NCI-H2196 treated with DMSO at 0.1 percent for 48 hours (cell line): ENCODE measurements around the gene TMED6.
"Not testable (repeated sequence)": the region's sequence is repeated elsewhere in the genome, so short reads cannot be mapped to it uniquely, and the experiment has no call there.

Experiments
- DNase-seq: peaks from one replicate; lab custom pipeline; 2025; ENCODE audit not compliant: unreplicated experiment; lab: John Stamatoyannopoulos, UW

The TMED6 gene

DNA sequence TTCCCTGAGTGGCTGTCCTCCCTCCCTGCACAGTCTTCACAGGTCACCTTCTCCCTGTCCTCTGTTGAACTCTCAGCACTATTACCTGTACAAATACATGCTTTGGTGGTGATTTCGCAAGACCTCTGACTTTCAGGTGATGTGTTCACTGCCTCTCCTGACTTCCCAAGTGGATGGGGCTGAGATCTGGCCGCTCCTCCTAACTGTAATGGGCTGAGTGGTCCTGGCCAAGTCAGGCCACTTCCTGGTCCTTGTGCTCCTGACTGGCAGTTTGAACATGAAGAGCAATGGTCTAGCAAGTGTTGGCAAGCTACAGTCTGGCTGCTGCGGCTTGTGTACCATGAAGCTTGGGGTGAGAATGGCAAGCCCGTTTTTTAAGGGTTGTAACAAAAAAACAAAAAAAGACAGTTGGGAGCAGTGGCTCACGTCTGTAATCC lies 11.7 kb upstream of the TMED6 start:
- no peak for DNase-seq

DNA sequence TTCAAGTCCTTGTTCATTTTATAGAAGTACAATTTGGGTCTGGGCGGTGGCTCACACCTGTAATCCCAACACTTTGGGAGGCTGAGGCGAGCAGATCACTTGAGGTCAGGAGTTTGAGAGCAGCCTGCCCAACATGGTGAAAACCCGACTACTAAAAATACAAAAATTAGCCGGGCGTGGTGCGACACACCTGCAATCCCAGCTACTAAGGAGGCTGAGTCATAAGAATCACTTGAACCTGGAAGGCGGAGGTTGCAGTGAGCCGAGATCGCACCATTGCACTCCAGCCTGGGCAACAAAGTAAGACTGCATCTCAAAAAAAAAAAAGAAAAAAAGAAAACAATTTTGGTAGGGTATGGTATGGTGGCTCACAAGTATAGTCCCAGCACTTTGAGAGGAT lies 8.5 kb upstream of the TMED6 start:
- DNase-seq, result not testable (repeated sequence)

DNA sequence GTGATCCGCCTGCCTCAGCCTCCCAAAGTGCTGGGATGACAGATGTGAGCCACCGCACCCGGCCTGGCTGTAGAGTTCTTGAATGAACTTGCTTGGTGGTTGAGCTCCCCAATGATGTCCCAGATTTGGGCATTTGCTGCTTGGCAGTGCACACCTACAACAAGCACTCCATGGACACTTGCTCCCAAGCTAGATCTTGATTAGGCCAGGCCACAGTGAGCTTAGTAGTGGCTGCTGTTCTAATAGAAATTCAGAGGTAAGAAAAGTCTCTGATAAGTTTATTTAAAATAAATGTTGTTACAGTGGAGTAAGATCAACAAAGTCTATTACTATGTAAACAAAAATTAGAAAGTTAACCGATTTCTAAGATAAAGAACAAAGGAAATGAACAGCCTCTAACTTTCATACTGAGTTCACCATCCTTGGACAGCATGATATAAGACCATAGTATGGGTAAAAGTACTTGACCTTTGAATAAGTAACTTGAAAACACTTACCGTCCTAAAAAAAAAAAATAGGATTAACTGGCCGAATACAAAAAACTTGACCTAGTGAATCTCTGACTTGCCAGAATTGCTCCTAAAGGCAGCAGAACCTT lies 951 bp downstream of the TMED6 start:
- no peak for DNase-seq

DNA sequence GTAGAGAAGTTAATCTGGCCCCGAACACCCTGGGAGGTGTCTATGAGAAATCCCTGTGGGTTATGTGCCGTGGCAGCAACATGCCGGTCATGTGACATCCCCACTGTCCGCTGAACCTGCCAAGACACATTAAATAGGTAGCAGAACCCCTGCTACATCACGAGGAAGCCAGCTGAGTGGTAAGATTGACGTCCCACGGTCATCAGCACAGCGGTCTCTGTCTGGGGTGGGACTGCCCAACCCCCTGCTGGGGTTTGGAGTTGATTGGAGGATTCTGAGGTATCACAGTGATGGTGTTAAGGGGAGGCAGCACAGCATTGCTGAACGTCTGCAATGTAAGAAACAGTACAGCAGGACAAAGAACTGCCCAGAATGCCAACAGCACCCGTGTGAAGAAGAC lies 2.0 kb downstream of the TMED6 start:
- no peak for DNase-seq

DNA sequence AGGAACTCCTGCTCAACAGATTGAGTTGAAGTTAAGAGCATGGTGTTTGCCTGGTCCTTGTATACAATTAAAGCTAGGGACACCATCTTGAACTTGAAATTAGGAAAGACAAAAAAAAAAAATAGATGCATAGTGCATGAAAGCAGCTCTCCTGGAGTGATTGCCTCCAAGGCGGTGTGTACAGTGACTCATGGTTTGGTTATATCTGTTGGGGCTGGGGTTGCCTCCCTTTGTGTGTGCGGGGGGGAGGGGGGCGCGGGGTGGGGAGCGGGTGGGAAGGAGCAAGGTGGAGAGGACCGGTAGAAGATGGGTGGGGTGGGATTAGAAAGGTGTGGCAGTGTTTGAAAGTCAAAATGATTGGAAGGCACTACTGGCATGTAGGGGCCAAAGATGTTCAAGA lies 3.4 kb downstream of the TMED6 start:
- no peak for DNase-seq

DNA sequence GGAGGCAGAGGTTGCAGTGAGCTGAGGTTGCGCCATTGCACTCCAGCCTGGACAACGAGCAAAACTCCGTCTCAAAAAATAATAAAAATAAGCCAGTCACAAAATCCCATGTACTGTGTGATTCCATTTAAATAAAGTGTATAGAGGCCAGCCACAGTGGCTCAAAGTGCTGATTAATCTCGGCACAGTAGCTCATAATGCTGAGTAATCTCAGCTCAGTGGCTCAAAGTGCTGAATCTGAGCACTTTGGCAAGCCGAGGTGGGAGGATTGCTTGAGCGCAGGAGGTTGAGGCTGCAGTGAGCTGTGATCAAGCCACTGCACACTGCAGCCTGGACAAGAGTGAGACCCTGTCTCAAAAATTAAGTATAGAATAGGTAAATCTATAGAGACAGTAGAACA lies 4.9 kb downstream of the TMED6 start:
- no peak for DNase-seq

DNA sequence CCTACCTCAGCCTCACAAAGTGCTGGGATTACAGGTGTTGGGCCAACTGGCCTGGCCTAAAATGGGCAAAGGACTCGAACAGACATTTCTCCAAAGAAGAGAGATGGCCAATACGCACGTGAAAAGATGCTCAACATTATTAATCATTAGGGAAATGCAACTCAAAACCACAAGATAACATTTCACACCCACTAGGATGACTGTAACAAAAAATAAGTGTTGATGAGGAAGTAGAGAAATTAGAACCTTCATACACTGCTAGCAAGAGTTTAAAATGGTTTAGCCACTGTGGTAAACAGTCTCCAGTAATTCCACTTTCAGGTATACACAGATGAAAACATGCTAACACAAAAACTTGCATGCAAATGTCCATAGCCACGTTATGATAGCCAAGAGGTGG lies 5.7 kb downstream of the TMED6 start:
- no peak for DNase-seq

DNA sequence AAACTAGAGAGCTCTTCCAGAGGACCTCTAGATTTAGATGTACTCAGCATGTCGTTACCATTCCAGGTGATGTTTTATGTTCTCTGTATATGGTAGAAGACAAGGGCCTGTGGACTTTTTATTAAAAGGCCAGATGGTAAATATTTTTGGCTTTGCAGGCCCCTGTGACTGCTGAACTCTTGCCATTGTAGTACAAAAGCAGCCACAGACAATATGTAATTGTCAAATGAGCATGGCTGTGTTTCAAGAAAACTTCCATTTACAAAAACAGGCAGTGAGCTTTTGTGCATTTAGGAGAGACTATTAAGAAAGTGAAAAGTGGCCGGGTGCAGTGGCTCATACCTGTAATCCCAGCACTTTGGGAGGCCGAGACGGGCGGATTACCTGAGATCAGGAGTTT lies 7.4 kb downstream of the TMED6 start:
- no peak for DNase-seq

DNA sequence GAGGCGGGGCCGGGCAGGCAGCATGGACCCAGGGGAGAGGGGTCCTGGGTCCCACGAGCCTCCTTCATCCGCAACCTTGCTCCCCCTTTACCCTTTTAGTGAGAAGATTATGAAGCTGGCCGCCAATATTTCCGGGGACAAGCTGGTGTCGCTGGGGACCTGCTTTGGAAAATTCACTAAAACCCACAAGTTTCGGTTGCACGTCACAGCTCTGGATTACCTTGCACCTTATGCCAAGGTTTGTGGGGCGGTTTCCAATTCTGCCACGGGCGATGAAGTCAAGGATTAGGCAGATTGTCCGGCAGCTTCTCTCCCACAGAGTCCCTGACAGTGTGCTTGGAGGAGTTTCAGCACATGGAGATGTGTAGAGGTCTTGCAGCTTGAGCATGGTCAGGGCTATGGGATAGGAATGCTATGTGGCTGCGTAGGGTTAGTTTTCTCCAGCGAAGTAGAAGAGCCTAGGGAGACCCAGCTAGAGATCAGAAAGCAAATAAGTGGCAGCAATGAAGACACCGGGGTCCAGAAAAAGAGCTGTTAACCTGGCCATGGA lies 11.4 kb downstream of the TMED6 start:
- DNase-seq, result no peak

DNA sequence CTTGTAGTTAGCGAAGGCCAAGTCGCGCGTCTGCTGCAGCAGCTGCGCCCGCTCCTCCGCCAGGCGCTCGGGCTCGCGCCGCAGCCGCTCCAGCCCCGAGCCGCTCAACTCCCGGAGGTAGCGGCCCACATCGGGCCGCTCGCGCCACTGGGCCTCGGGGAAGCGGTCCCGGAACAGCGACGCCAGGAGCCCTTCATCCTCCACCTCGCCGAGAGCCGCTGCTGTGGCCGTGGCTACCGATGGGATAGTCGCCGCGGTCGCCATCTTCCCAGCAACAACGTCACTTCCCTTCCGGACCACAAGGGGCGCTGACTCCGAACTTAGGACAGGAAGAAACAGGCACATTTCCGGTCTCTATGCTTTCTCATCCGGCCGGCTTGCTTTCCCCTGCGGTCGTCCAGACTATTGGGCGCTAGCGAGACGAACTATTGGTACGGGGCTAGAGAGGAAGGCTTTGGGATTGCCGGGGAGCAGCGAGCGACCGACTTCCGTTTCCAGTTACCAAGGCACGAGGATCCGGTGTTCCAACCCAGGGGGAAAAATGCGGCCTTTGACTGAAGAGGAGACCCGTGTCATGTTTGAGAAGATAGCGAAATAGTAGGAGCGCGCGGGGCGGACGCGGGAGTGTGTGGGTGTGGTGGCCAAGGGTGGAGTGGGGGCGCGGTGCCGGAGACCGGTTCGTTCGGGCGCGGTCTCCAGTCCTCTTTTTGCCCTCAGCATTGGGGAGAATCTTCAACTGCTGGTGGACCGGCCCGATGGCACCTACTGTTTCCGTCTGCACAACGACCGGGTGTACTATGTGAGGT lies 12.1 kb downstream of the TMED6 start, which contains the start of the genes COG8 and NIP7:
Gene COG8, minus strand, starts transcription at position 276 of the 806 bp plus-strand sequence. Its CDS starts 12 bp downstream, at position 264.
Gene NIP7, plus strand, starts transcription at position 484 of the 806 bp plus-strand sequence. Its CDS starts 58 bp downstream, at position 542.
- DNase-seq, result peak; percentile 89

DNA sequence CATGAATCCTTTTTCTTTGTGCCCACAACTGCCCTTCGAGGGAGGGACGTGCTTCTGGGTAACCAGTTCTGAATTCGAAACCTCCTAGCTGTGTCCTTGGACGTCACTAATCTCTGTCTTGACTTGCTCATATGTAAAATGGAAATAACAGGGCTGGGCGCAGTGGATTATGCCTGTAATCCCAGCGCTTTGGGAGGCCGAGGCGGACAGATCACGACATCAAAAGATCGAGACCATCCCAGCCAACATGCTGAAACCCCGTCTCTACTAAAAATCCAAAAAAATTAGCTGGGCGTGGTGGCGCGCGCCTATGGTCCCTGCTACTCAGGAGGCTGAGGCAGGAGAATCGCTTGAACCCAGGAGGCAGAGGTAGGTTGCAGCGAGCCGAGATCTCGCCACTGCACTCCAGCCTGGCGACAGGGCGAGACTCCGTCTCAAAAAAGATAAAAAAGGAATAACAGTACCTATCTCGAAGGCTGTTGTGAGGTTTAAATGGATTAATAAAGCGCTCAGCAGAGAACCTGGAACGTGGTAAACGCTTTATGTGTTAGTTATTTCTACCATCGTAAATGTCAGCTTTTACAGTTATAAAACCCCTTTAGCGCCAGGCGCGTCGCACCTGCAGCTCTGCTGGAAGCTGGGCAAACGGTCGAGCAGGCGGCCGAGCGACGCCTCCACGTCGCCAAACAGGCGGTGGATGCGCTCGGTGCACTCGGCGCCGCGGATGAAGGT lies 12.9 kb downstream of the TMED6 start:
- DNase-seq, result no peak

DNA sequence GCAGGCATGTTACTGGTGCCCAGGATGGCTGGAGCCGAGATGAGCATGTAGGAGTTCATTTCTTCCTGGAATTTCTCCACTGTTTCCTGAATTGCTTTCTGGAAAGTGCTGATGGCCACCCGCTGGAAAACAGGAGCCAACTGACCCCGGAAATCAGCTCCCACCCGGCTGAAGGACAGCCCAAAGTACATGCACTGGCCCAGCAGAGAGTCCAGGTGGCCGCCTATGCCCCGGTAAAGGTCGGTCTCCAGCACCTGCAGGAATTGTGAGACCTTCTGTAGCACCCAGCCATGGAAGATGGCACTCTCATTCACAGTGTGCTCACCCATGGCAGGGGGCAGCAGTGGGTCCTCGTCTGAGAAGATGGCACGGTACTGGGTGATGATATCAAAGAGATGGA lies 16.9 kb downstream of the TMED6 start:
- no peak for DNase-seq

DNA sequence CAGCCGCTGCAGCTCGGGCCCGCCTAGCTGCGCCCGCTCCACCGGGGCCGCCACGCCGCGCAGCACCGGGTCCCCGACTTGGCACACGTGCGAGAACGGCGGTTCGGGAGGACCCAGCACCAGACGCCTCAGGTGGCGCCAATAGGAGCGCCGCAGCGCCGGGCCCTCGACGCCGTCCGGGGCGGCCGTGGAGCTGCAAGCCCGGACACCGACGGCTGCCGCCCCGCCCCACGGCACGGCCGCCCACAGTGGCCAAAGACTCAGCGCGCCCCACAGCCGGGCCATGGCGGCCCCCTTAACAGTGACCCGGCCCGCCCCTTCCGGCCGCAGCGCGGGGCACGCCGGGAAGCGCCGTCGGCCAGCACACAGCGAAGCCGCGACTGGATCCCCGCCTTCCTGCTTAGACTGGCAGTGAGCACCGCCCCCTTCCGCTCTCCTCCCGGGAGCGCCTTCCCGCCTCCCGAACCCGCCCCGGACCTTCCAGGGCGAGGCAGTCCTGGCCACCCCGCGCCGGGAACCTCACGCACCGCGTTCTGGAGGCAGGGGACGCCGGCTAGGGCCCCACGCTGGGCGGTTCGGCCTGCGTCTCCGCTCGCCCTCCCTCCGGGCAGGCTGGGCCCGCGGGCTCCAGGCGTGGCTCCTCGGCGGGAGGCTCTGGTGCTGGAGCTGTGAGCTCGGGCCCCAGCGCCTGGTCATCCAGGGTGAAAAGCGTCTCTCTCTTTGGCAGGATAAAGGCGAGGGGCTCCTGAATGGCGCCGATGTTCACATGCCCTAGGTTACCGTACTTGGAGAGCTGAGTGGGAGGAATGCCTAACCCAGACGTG lies 21.1 kb downstream of the TMED6 start, which contains the start of gene PDF:
Gene PDF, minus strand, starts transcription at position 303 of the 824 bp plus-strand sequence. Its CDS starts 18 bp downstream, at position 285.
- DNase-seq, result peak; percentile 55

DNA sequence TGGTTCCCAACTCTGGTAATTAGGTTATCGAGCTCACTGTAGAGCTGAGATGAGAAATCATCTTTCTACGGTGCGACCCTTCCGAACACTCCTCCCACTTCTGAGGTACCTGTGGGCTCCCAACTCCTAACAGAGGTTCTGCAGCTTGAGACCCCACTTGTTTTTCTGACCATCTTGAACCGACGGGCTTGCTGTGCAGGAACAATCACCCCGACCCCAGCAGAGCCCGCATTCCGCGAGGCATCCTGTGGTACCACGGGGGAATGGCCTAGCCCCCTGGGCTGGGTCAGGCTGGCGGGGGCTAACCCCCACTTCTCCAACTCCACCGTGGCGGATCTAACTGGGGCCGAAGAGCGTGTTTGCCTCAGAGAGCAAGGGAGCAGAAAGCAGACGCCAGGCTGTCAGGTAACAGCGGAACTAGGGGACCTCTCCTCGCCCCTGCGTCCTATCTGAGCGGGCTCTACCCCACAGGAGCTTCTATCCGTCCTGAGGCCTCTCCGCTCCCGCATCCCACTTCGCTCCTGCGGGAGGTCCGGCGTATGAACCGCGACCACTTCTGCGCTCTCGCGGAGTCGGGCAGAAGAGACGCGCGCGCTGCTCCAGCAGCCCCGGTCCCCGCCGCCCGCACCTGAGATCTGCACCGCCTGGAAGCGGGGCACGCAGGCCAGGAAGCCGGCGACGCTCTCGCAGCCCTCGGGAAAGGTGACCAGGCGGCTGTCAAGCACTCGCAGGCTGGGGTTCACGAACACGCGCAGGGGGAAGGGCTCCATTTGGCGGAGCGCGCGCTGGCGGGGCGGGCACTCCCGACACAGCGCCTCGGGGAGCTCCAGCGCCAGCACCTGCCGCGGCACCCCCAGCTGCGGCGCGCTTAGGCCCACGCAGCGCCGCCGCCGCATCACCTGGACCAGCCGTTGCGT lies 22.0 kb downstream of the TMED6 start:
- no peak for DNase-seq

DNA sequence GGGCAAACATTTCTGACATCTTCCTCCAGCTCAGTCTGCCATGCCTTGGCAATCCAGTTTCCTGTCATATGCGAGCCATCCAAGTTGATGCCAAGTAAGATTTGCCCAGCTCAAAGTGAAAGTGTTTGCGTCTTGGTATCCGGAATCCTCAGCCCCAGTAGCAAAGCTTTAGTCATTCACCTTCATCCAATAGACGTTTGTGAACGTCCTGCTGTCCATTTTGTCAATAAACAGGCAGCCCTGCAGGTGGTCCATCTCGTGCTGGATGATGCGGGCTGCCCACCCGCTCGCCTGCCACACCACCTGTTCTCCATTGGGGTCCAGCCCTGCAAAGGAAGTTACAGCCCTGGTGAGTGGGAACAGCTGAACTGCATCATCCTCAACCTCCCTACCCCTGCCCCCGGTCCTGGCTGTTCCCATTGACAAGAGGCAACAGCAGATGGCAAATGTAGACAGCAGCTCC lies 22.7 kb downstream of the TMED6 start:
- no peak for DNase-seq

DNA sequence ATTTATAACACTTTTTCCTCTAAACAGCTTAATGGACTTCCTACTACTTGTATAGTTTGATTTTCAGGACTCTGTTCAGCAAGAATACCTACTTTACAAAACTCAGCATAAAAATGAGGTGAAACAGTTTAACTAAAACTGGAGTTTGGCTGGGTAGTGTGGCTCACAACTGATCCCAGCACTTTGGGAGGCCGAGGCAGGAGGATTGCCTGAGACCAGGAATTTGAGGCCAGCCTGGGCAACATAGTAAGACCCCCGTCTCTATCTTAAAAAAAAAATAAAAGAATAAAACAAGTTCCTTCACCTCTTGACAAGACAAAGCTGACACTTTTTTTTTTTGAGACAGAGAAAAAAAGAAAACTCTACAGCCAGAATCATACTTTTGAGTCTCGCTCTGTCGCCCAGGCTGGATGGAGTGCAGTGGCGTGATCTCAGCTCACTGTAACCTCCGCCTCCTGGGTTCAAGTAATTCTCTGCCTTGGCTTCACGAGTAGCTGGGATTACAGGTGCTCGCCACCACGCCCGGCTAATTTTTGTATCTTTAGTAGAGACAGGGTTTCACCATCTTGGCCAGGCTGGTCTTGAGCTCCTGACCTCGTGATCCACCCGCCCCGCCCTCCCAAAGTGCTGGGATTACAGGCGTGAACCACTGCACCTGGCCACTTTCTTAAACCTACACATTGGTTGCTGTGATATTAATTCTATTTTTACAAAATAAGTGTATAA lies 23.8 kb downstream of the TMED6 start:
- DNase-seq, result no peak

DNA sequence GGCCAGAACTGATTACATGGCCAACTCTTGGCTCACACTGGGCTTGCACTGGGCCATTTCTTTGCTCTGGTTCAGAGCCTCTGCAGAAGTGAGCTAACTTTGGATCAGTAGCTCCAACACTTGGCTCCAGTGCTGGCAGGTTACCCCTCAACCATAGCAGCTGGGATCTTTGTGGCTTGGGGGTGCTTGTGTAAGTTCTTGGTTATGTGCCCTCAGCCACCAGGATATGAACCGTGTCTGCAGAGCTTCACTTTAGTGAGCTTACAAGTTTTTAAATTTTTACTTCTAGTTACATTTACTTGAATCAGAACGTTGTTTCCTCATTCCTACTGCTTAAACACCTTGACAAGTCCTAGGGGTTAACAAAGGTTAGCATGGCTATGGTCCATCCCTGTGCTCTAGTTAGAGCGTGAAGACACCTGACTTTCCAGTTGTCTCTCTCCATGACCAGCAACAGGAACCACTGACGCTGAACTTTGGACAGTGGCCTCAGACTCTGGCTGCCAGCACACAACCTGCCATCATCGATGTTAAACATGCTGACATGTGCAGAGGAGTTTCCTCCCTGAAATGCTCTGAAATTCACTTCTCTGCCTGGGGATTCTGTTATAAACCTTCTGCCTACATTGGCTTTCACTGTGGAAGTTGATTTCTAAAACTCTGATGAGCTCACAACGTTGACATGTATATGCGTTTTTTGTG lies 25.3 kb downstream of the TMED6 start:
- no peak for DNase-seq

DNA sequence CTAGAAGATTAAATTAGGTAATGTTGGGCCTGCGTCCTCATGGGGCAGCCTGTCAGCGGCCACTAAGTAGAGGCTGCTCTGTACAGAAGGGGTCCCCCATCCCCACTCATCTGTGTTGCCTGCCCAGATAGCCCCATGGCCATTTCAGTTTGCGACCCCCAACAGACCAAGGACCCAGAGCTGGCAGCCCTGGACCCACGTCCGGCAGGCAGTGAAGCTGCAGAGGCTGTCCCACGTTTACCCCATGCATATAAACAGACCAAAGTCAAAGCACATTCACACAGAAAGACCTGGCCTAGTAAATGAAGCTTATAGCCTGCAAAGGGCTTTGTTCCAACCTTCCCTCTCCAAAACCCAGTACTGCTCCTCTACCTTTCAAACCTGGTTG lies 25.8 kb downstream of the TMED6 start:
- no peak for DNase-seq
